WTC11 (cell line): ENCODE data around the gene CCL16. TPM values are rescaled to one million over a fixed set of nuclear protein-coding genes. Genes with fewer than 3 reads are reported as not detected.

Experiments
- AR ChIP-seq: fragments of 250-450 bp; sonication (Bioruptor Pico); IDR thresholded peaks from 2 replicates; pipeline ENCODE4 v1.9.0; 2021; ENCODE audit warnings: mild to moderate bottlenecking
- CREB1 ChIP-seq: sonication (generic); formaldehyde crosslinking; IDR thresholded peaks from 2 replicates; pipeline ENCODE4 v1.8.0; 2023; ENCODE audit warnings: mild to moderate bottlenecking, missing genetic modification reagents
- ELF4 ChIP-seq: sonication (generic); formaldehyde crosslinking; IDR thresholded peaks from 2 replicates; pipeline ENCODE4 v1.8.1; 2022; ENCODE audit warnings: low read depth, mild to moderate bottlenecking, moderate library complexity, missing genetic modification reagents
- EMX1 ChIP-seq: fragments of 250-450 bp; sonication (Bioruptor Pico); IDR thresholded peaks from 2 replicates; pipeline ENCODE4 v1.8.0; 2021; ENCODE audit warnings: mild to moderate bottlenecking
- FOXK1 ChIP-seq: sonication (generic); formaldehyde crosslinking; IDR thresholded peaks from 2 replicates; pipeline ENCODE4 v1.8.0; 2022; ENCODE audit warnings: mild to moderate bottlenecking, moderate library complexity, missing genetic modification reagents
- FOXP1 ChIP-seq: sonication (generic); formaldehyde crosslinking; IDR thresholded peaks from 2 replicates; pipeline ENCODE4 v1.8.0; 2022; ENCODE audit warnings: missing genetic modification reagents, mild to moderate bottlenecking, moderate library complexity, borderline replicate concordance
- GABPB1 ChIP-seq: sonication (generic); formaldehyde crosslinking; IDR thresholded peaks from 2 replicates; pipeline ENCODE4 v1.8.1; 2023; ENCODE audit warnings: mild to moderate bottlenecking, missing genetic modification reagents
- GRHL2 ChIP-seq: fragments of 250-450 bp; sonication (Bioruptor Pico); IDR thresholded peaks from 2 replicates; pipeline ENCODE4 v1.8.0; 2022; ENCODE audit warnings: mild to moderate bottlenecking, moderate library complexity; ENCODE audit not compliant: insufficient replicate concordance, severe bottlenecking
- IRF1 ChIP-seq: sonication (generic); formaldehyde crosslinking; IDR thresholded peaks from 2 replicates; pipeline ENCODE4 v1.8.0; 2023; ENCODE audit warnings: missing genetic modification reagents
- NR1H2 ChIP-seq: sonication (generic); formaldehyde crosslinking; IDR thresholded peaks from 2 replicates; pipeline ENCODE4 v1.9.0; 2021; ENCODE audit warnings: mild to moderate bottlenecking, moderate library complexity, missing genetic modification reagents
- NR2C2 ChIP-seq: sonication (generic); formaldehyde crosslinking; IDR thresholded peaks from 2 replicates; pipeline ENCODE4 v1.8.0; 2022; ENCODE audit warnings: mild to moderate bottlenecking, missing genetic modification reagents
- RELA ChIP-seq: sonication (generic); formaldehyde crosslinking; IDR thresholded peaks from 2 replicates; pipeline ENCODE4 v1.8.1; 2022; ENCODE audit warnings: missing genetic modification reagents, mild to moderate bottlenecking, borderline replicate concordance
- SMAD4 ChIP-seq: sonication (generic); formaldehyde crosslinking; IDR thresholded peaks from 2 replicates; pipeline ENCODE4 v1.8.0; 2022; ENCODE audit warnings: mild to moderate bottlenecking, missing genetic modification reagents
- SOX15 ChIP-seq: fragments of 250-450 bp; sonication (Bioruptor Pico); IDR thresholded peaks from 2 replicates; pipeline ENCODE4 v1.9.0; 2021; ENCODE audit warnings: mild to moderate bottlenecking
- USF1 ChIP-seq: sonication (generic); formaldehyde crosslinking; IDR thresholded peaks from 2 replicates; pipeline ENCODE4 v1.8.0; 2022; ENCODE audit warnings: mild to moderate bottlenecking, missing genetic modification reagents
- ZBTB43 ChIP-seq: sonication (generic); formaldehyde crosslinking; IDR thresholded peaks from 2 replicates; pipeline ENCODE4 v1.8.1; 2023; ENCODE audit warnings: mild to moderate bottlenecking, missing genetic modification reagents
- ZMAT4 ChIP-seq: fragments of 250-450 bp; sonication (Bioruptor Pico); IDR thresholded peaks from 2 replicates; pipeline ENCODE4 v1.9.0; 2021; ENCODE audit warnings: mild to moderate bottlenecking
- ZNF138 ChIP-seq: sonication (generic); formaldehyde crosslinking; conservative IDR thresholded peaks from 2 replicates; pipeline ENCODE4 v1.8.1; 2022; ENCODE audit warnings: mild to moderate bottlenecking, moderate library complexity, missing genetic modification reagents
- ZNF425 ChIP-seq: fragments of 250-450 bp; sonication (Bioruptor Pico); conservative IDR thresholded peaks from 2 replicates; pipeline ENCODE4 v1.9.0; 2021; ENCODE audit warnings: mild to moderate bottlenecking
- ZNF532 ChIP-seq: fragments of 250-450 bp; sonication (Bioruptor Pico); IDR thresholded peaks from 2 replicates; pipeline ENCODE4 v1.9.0; 2021; ENCODE audit warnings: mild to moderate bottlenecking, borderline replicate concordance
- ZNF671 ChIP-seq: fragments of 250-450 bp; sonication (Bioruptor Pico); IDR thresholded peaks from 2 replicates; pipeline ENCODE4 v1.8.0; 2021; ENCODE audit warnings: mild to moderate bottlenecking
- total RNA-seq: library from RNA; stranded (reverse); gene quantifications from 3 replicates; pipeline ENCODE4 v1.2.3, GENCODE V29; 2021
- TF ChIP-seq, protein P1 (sequence below): fragments of 200-600 bp; IDR thresholded peaks from 2 replicates; pipeline ENCODE4 v1.8.0; 2022; ENCODE audit warnings: antibody characterized with exemption

CCL16 gene
- total RNA-seq, 1 experiment from 2014 or later, result not detected

DNA sequence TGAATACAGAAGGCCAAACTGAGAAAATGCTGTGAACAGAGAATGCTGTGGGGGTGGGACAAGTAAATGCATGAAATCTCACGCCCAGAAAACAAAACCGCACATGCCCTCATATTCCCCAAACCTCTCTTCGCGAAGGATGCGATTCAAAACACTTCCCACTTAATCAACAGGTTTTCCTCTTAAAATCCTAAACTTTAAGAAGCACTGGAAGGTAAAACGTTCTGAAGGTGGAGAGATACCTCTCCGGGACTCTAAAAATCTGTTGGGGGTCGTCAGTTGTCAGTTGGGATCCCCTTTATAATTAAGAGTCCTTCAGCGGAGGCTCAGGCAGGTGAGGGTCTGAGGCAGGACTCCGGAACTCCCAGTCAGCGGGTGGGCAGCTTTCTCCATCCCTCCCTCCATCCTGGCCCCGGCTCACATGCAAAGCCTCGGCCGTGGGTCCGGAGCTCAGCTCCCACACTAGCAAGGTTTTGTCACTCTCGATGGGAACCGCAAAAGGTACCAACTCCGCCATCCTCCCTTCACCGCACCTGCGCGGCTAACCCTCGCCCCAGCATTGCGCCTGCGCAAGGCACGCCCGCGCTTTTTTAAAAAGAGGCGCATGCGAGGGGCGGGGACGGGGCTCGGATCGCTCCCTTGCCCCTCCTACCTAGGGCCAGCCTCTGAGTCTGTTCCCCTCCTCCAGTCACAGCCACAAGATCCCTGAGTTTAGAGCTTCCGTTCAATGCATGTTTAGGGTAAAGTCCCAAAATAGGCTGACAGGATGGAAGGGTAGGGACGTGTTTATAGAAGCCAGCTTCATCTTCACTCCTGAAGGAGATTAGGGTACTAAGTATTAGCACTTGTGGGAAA, 50.9 kb downstream of the CCL16 start, which contains the start of gene RDM1 (continued):
- TF ChIP-seq AR (no peak), CREB1 (no peak), FOXK1 (CRISPR knock-in tag) (peak; percentile 52; the same call in 1 of the 2 replicates), ZNF671 (CRISPR knock-in tag) (no peak), SOX15 (CRISPR knock-in tag) (no peak), ZNF425 (CRISPR knock-in tag) (no peak), SMAD4 (CRISPR knock-in tag) (no peak), GRHL2 (CRISPR knock-in tag) (no peak), FOXP1 (CRISPR knock-in tag) (peak; percentile 71; the same call in 1 of the 2 replicates), IRF1 (CRISPR knock-in tag) (no peak), ZNF138 (no peak), NR2C2 (no peak), ZMAT4 (CRISPR knock-in tag) (no peak), NR1H2 (no peak), USF1 (no peak), RELA (CRISPR knock-in tag) (no peak), EMX1 (no peak), ZBTB43 (CRISPR knock-in tag) (no peak), GABPB1 (CRISPR knock-in tag) (no peak), ELF4 (CRISPR knock-in tag) (no peak), ZNF532 (CRISPR knock-in tag) (no peak)
- TF ChIP-seq, protein P1, sequence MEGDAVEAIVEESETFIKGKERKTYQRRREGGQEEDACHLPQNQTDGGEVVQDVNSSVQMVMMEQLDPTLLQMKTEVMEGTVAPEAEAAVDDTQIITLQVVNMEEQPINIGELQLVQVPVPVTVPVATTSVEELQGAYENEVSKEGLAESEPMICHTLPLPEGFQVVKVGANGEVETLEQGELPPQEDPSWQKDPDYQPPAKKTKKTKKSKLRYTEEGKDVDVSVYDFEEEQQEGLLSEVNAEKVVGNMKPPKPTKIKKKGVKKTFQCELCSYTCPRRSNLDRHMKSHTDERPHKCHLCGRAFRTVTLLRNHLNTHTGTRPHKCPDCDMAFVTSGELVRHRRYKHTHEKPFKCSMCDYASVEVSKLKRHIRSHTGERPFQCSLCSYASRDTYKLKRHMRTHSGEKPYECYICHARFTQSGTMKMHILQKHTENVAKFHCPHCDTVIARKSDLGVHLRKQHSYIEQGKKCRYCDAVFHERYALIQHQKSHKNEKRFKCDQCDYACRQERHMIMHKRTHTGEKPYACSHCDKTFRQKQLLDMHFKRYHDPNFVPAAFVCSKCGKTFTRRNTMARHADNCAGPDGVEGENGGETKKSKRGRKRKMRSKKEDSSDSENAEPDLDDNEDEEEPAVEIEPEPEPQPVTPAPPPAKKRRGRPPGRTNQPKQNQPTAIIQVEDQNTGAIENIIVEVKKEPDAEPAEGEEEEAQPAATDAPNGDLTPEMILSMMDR, result no peak
